ENCODE measurements around the gene DEXI.
"Not testable (repeated sequence)": the region's sequence is repeated elsewhere in the genome, so short reads cannot be mapped to it uniquely, and the experiment has no call there.

Gene DEXI

GRCh38 chr16:10967986-10968385 lies 25.7 kb upstream of the DEXI start:
- FAIRE-seq: no peak

- not testable (repeated sequence) for FAIRE-seq
Measured at GRCh38 chr16:10966559-10966958, 24.3 kb upstream of the DEXI start.

GRCh38 chr16:10966129-10966528 lies 23.9 kb upstream of the DEXI start:
- no peak for FAIRE-seq

GRCh38 chr16:10965440-10966061 lies 23.3 kb upstream of the DEXI start:
- FAIRE-seq: no peak

GRCh38 chr16:10964891-10965326 lies 22.6 kb upstream of the DEXI start:
- no peak for FAIRE-seq

GRCh38 chr16:10964039-10964890 lies 22.0 kb upstream of the DEXI start:
- FAIRE-seq: no peak

- no peak for FAIRE-seq
Measured at GRCh38 chr16:10961231-10961630, 19.0 kb upstream of the DEXI start.

- no peak for FAIRE-seq
Measured at GRCh38 chr16:10959161-10959560, 16.9 kb upstream of the DEXI start.

- no peak for FAIRE-seq
Measured at GRCh38 chr16:10957771-10958482, 15.7 kb upstream of the DEXI start.

- FAIRE-seq: no peak
Measured at GRCh38 chr16:10954903-10955302, 12.6 kb upstream of the DEXI start.

- FAIRE-seq: no peak
Measured at GRCh38 chr16:10951026-10951425, 8.8 kb upstream of the DEXI start.

- no peak for FAIRE-seq
Measured at GRCh38 chr16:10950393-10950792, 8.1 kb upstream of the DEXI start.

- no peak for FAIRE-seq
Measured at GRCh38 chr16:10949424-10949970, 7.2 kb upstream of the DEXI start.

GRCh38 chr16:10947211-10947787 lies 5.0 kb upstream of the DEXI start:
- FAIRE-seq: no peak

- FAIRE-seq: no peak
Measured at GRCh38 chr16:10946308-10946707, 4.0 kb upstream of the DEXI start.

GRCh38 chr16:10945065-10945787 lies 3.0 kb upstream of the DEXI start:
- no peak for FAIRE-seq

GRCh38 chr16:10944249-10945064 lies 2.2 kb upstream of the DEXI start, which contains the start of gene CLEC16A:
CLEC16A (plus strand) TSS chr16:10944564; CDS start chr16:10944718, 154 bp downstream.
- FAIRE-seq: peak; percentile 88

GRCh38 chr16:10943064-10943353 lies 741 bp upstream of the DEXI start:
- no peak for FAIRE-seq

- not testable (repeated sequence) for FAIRE-seq
Measured at GRCh38 chr16:10941935-10942351, 325 bp downstream of the DEXI start.

- FAIRE-seq: no peak
Measured at GRCh38 chr16:10941127-10941933, 938 bp downstream of the DEXI start.
